SJCRH30 (cell line): ENCODE measurements around the gene RIC1. TPM values are rescaled to one million over a fixed set of nuclear protein-coding genes. Genes with fewer than 3 reads are reported as not detected.

ENCODE experiments used
- DNase-seq, 2 experiments: peaks; one replicate each; pipeline ENCODE4 v3.0.0-alpha.2; 2015 to 2020
- H3K27ac ChIP-seq: fragments of 250-450 bp; sonication (Bioruptor Pico); 2 replicates; pipeline ENCODE4 v1.5.1; 2020; ENCODE audit warnings: mild to moderate bottlenecking, moderate library complexity
- H3K27me3 ChIP-seq: fragments of 250-450 bp; sonication (Bioruptor Pico); 2 replicates; pipeline ENCODE4 v1.5.1; 2020; ENCODE audit warnings: mild to moderate bottlenecking, moderate library complexity
- H3K36me3 ChIP-seq: fragments of 250-450 bp; sonication (Bioruptor Pico); 2 replicates; pipeline ENCODE4 v1.5.1; 2020; ENCODE audit warnings: mild to moderate bottlenecking, moderate library complexity
- H3K4me1 ChIP-seq: fragments of 250-450 bp; sonication (Bioruptor Pico); 2 replicates; pipeline ENCODE4 v1.5.1; 2020; ENCODE audit warnings: mild to moderate bottlenecking, moderate library complexity
- H3K4me3 ChIP-seq: fragments of 250-450 bp; sonication (Bioruptor Pico); 2 replicates; pipeline ENCODE4 v1.5.1; 2020; ENCODE audit warnings: mild to moderate bottlenecking, moderate library complexity
- H3K9me3 ChIP-seq: fragments of 250-450 bp; sonication (Bioruptor Pico); replicated peaks from 2 replicates; pipeline ENCODE4 v1.5.1; 2020; ENCODE audit warnings: mild to moderate bottlenecking, moderate library complexity
- total RNA-seq: library from RNA; depleted of rRNA; stranded (reverse); fragments of >200 nt; shearing (Covaris generic); gene quantifications from 2 replicates; pipeline ENCODE4 v1.2.3, GENCODE V29; 2014; rRNA removed

Gene RIC1
- total RNA-seq, 1 experiment from 2014 or later: 30.9 TPM

DNA sequence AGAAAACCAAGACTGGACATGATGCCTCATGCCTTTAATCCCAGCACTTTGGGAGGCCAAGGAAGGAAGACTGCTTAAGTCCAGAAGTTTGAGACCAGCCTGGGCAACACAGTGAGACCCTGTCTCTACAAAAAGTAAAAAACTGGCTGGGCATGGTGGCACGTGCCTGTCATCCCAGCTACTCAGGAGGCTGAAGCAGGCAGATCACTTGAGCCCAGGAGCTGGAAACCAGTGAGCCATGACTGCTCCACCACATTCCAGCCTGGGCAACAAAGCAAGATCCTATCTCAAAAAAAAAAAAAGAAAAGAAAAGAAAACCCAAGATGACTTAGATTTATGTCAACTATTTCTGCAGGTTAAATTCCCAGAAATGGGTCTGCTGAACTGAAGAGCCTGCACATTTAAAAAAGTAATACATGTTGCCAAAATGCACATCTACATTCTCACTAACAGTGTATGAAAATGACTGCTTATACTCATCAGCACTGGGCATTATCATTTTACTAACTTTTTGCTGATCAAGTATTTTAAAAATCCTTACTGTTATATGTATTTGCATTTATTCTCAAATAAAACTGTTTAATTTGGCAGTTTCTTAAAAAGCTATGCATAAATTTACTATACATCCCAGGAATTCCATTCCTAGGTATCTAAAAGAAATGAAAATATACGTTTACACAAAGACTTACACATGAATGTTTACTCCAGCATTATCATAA is 189.7 kb downstream of the RIC1 start:
- H3K9me3 ChIP-seq: no peaks in the 10 kb centered on the region
- no peaks in the 10 kb centered on the region for H3K36me3 ChIP-seq
- H3K4me3 ChIP-seq: no peak overlapping the region
- no peak for DNase-seq
- H3K27me3 ChIP-seq: no peaks in the 10 kb centered on the region
- H3K4me1 ChIP-seq: no peaks in the 10 kb centered on the region
- H3K27ac ChIP-seq: no peak overlapping the region

DNA sequence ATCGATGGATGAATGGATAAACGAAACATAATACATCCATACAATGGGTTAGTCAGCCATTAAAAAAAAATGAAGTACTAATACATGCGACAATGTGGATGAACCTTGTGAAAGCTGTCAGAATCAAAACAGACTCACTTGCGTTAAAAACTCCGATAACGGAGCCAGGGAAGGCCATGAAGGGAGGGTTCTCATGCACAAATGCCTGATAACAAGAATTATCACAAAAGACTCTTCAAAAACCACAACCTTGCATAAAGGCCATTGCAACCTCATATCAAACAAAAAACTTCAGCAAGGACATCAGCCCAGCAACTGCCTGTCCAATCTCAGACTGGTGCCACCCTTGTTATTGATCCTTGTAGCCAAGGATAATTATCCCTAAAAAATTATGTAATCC is 190.3 kb downstream of the RIC1 start:
- Histone ChIP-seq H3K27me3 (no peaks in the 10 kb centered on the region), H3K4me3 (no peak overlapping the region), H3K4me1 (no peaks in the 10 kb centered on the region), H3K9me3 (no peaks in the 10 kb centered on the region), H3K36me3 (no peaks in the 10 kb centered on the region), H3K27ac (no peak overlapping the region)
- DNase-seq: no peak

DNA sequence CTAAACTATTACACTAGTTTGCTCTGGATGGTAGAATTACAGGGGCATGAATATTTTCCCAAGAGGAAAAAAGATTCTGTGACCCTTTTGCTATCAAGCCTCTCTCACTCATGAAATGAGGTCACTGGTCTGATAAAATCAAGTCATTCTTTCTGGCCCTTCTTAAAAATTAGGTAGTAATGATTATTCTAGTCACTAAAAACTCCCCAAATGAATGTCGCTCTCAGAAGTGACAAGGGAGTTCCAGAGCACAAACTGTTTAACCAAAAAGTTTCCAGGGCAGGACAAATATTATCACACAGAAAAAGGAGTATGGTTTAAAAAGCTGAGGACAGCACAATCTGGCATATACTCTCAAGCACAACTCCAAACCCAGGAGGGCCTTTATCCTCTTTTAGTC is 191.5 kb downstream of the RIC1 start:
- H3K4me3 ChIP-seq: no peak overlapping the region
- H3K36me3 ChIP-seq: no peaks in the 10 kb centered on the region
- H3K4me1 ChIP-seq: no peaks in the 10 kb centered on the region
- H3K27ac ChIP-seq: no peak overlapping the region
- no peak for DNase-seq
- no peaks in the 10 kb centered on the region for H3K9me3 ChIP-seq
- H3K27me3 ChIP-seq: no peaks in the 10 kb centered on the region

DNA sequence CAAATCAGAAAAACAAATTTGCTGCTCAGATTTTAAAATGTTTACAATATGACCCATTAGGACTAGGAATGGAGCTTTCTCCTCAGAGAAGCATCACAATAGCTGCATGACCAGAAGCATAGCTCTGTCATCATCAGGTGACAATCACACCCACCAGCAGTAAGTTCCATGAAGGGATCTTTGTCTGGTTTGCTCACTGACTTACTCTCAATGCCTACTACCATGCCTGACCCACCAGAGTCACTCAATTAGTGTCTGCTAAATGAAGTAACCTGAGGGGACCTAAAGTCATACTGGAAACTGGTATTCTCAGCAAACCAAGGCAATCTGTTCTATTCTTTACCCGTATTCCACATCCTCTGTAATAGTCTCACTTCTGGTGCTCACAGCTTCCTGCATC is 196.3 kb downstream of the RIC1 start:
- no peaks in the 10 kb centered on the region for H3K36me3 ChIP-seq
- no peak for DNase-seq
- H3K4me1 ChIP-seq: no peaks in the 10 kb centered on the region
- H3K4me3 ChIP-seq: no peak overlapping the region
- H3K27me3 ChIP-seq: no peaks in the 10 kb centered on the region
- no peak overlapping the region for H3K27ac ChIP-seq
- H3K9me3 ChIP-seq: no peaks in the 10 kb centered on the region

Other genes starting within 250 kb of the RIC1 start
- 7.9 and 9.8 TPM in 2 replicates for gene PLGRKT, start 191.2 kb upstream of the RIC1 start, total RNA-seq
- 0.49 and 1.8 TPM in 2 replicates for gene CD274, start 178.6 kb upstream of the RIC1 start, total RNA-seq
- 0.59 and 0.73 TPM in 2 replicates for gene PDCD1LG2, start 118.6 kb upstream of the RIC1 start, total RNA-seq
- 8.8 and 10.4 TPM in 2 replicates for gene ERMP1, start 204.0 kb downstream of the RIC1 start, total RNA-seq